Measurements from ENCODE around the gene DNAI1.

DNA sequence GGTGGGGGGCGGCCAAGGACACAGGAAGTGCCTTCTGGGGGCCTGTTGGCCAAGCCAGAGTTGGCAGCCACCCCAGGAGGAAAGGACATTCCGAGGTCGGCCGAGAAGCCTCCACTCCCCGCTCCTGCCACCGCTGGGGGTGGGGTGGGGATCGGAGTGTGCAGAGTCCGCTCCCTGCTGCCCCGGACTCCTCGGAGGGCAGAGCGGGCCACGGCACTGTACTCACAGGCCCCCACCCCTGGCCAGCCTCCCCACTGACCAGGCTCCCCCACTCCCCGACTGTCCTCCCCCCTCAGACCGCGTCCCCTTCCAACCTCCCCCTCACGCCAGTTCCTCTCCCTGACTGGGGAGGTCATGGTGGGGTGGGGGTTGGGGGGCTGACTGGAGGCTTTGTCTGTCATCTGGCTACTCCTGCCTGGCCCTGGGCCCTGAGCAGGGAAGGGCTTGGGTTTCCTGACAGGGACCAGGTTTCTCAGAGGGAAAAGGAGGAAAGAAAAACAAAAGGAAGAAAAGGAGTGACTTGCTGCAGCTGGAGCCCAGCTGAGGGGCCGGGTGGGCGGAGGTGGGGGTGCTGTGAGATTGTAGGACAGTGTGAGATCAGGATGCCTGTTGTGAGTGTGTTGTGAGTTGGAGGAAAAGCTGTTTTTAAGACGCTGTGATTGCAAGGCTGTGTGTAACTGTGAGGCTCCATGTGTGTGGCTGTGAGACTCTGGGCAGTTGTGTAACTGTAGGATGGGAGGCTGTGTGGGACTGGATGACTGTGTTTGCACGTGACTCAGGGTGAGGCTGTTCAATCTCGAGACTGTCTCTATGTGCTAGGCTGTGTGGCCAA is 101.2 kb downstream of the DNAI1 start:
- TF ChIP-seq, protein P1, sequence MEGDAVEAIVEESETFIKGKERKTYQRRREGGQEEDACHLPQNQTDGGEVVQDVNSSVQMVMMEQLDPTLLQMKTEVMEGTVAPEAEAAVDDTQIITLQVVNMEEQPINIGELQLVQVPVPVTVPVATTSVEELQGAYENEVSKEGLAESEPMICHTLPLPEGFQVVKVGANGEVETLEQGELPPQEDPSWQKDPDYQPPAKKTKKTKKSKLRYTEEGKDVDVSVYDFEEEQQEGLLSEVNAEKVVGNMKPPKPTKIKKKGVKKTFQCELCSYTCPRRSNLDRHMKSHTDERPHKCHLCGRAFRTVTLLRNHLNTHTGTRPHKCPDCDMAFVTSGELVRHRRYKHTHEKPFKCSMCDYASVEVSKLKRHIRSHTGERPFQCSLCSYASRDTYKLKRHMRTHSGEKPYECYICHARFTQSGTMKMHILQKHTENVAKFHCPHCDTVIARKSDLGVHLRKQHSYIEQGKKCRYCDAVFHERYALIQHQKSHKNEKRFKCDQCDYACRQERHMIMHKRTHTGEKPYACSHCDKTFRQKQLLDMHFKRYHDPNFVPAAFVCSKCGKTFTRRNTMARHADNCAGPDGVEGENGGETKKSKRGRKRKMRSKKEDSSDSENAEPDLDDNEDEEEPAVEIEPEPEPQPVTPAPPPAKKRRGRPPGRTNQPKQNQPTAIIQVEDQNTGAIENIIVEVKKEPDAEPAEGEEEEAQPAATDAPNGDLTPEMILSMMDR (IDR thresholded peaks at IDR 0.05) = no peak
- no peak for TF ChIP-seq EZH2phosphoT487 (IDR thresholded peaks at IDR 0.05)
